K562 (cell line): ENCODE data around the gene HOXB4. TPM values are rescaled to one million over a fixed set of nuclear protein-coding genes. Genes with fewer than 3 reads are reported as not detected.

Experiments
- C11orf30 ChIP-seq: fragments of 450-650 bp; IDR thresholded peaks from 2 replicates; pipeline ENCODE4 v1.6.1; 2016; ENCODE audit warnings: low read depth, mild to moderate bottlenecking
- COPS2 ChIP-seq: fragments of 450-650 bp; conservative IDR thresholded peaks from 2 replicates; pipeline ENCODE4 v1.6.1; 2016; ENCODE audit warnings: mild to moderate bottlenecking, moderate library complexity
- ETV6 ChIP-seq, 3 experiments: fragments of 150-350 bp in 1 of 3; sonication (generic) in 1 of 3; formaldehyde crosslinking in 1 of 3; IDR thresholded peaks; 2 replicates each; pipeline versions ENCODE4 v1.6.1 to v1.8.0; 2014 to 2022; ENCODE audit warnings: borderline replicate concordance in 2 of 3, low read depth in 2 of 3, antibody characterized with exemption in 1 of 3, low read length in 1 of 3, mild to moderate bottlenecking in 1 of 3, missing genetic modification reagents in 1 of 3
- NFE2 ChIP-seq: IDR thresholded peaks from 2 replicates; pipeline ENCODE4 v1.6.1; 2014; ENCODE audit warnings: antibody characterized with exemption, low read depth
- NRF1 ChIP-seq, 2 experiments: fragments of 450-650 bp; IDR thresholded peaks in 1 of 2; conservative IDR thresholded peaks in 1 of 2; 2 replicates each; pipeline ENCODE4 v1.6.1; 2014; ENCODE audit warnings: mild to moderate bottlenecking in 2 of 2
- RCOR1 ChIP-seq, 2 experiments: IDR thresholded peaks; 2 replicates each; pipeline ENCODE4 v1.6.1; 2012; ENCODE audit warnings: low read depth in 2 of 2, low read length in 2 of 2, borderline replicate concordance in 1 of 2, improper control_type of control experiment in 1 of 2
- SRF ChIP-seq, 2 experiments: fragments of 250-450, 450-650 bp in 1 of 2; sonication (Bioruptor Pico) in 1 of 2; sonication (generic) in 1 of 2; formaldehyde crosslinking; IDR thresholded peaks; 2 replicates each; pipeline versions ENCODE4 v1.5.0 to v1.5.1; 2020 to 2022; ENCODE audit warnings: mild to moderate bottlenecking in 1 of 2, missing genetic modification reagents in 1 of 2
- ZNF121 ChIP-seq: sonication (generic); formaldehyde crosslinking; conservative IDR thresholded peaks from 2 replicates; pipeline ENCODE4 v1.8.0; 2022; ENCODE audit warnings: missing genetic modification reagents
- ZNF431 ChIP-seq: sonication (generic); formaldehyde crosslinking; IDR thresholded peaks from 2 replicates; pipeline ENCODE4 v1.8.0; 2022; ENCODE audit warnings: mild to moderate bottlenecking, missing genetic modification reagents
- polyA plus RNA-seq, 8 experiments: library from polyadenylated mRNA; depleted of rRNA in 4 of 8; stranded (reverse) in 5 of 8; unstranded in 3 of 8; fragments of >200 nt; fragmentation: Nextera tagmentation in 2 of 8; fragmentation: Illumina TruSeq in 1 of 8; extraction: Ambion mirVana in 2 of 8; extraction: Trizol in 1 of 8; gene quantifications; 2 replicates each; pipeline versions ENCODE4 v1.2.1 to v1.2.3, GENCODE V29; 2011 to 2014; ENCODE audit warnings: inconsistent platforms in 1 of 8, missing spikeins in 1 of 8
- total RNA-seq, 7 experiments: library from RNA; depleted of rRNA in 6 of 7; stranded (reverse); fragments of >200 nt in 6 of 7; fragmentation: Illumina TruSeq in 2 of 7; extraction: Trizol in 2 of 7; gene quantifications; 2 replicates each; pipeline versions ENCODE4 v1.2.1 to v1.2.3, GENCODE V29; 2011 to 2021; ENCODE audit warnings: low replicate concordance in 1 of 7
- TF ChIP-seq, protein P1 (sequence below): fragments of 200-800 bp; sonication (Bioruptor generic); IDR thresholded peaks from 2 replicates; pipeline ENCODE4 v1.6.1; 2017; ENCODE audit warnings: missing genetic modification characterization, missing compliant biosample characterization
- TF ChIP-seq, protein P2 (sequence below): fragments of 450-650 bp; IDR thresholded peaks from 2 replicates; pipeline ENCODE4 v1.6.1; 2016
- TF ChIP-seq, protein P3 (sequence below), 2 experiments: fragments of 450-650 bp; IDR thresholded peaks; 2 replicates each; pipeline ENCODE4 v1.6.1; 2016
- TF ChIP-seq, protein P4 (sequence below): fragments of 450-650 bp; IDR thresholded peaks from 2 replicates; pipeline ENCODE4 v1.6.1; 2014; ENCODE audit warnings: low read depth, mild to moderate bottlenecking, moderate library complexity, borderline replicate concordance
- TF ChIP-seq, protein P5 (sequence below): fragments of 450-650 bp; IDR thresholded peaks from 2 replicates; pipeline ENCODE4 v1.6.1; 2017; ENCODE audit warnings: antibody characterized with exemption
- TF ChIP-seq, protein P6 (sequence below): IDR thresholded peaks from 2 replicates; pipeline ENCODE4 v1.6.1; 2012; ENCODE audit warnings: low read depth, low read length, improper control_type of control experiment, borderline replicate concordance

Gene HOXB4
- total and polyA plus RNA-seq, 9 of the 15 experiments (the other 6 are each of a cell fraction or from before 2014, with no cell fraction given), result 1.6 to 34.9 (median 14.9) TPM

DNA sequence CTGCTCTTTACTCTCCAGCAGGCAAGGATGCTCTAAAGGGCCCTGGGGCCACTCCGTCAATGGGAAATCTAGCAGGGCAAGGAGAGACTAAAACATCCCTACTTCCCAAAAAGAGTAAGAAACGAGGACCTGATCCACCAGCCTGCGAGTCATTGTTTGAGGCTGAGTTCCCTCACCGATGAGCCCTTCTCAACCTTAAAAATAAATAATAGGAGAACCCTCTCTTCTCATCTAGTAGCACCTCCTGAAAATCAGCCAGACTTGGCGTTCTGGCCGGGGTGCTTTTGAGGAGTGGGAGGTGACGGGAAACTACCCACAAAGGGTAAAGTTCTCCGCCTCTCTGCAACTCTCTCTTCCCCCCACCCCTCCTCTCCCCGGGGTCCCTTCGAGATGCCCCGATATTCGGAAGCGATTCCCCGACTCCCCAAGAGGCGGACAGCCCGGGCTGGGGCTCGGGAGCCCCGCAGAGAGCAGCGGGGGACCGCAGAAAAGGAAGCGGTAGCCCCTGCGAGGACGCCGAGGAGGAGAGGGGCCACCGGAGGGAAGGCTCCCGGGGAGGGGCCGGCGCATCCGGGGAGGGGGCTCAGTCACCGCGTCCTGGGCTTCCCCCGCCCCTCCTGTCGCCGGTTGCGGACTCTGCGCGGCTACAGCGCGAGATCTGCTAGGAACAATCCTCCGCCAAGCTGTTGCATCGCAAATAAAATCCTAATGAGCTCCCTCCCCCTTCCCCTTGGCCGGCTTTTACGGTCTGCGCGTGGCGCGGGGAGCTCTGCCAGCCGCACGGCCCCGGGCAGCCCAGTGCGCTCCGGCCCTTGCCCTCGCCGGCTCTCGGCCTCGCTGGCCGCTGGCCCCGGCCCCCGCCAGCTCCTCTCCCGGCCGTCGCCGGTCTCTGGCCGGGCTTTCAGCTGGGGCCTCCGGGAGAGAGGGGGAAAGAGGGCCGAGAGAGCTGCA is 46.7 kb upstream of the HOXB4 start (continued):
- TF ChIP-seq, protein P1, sequence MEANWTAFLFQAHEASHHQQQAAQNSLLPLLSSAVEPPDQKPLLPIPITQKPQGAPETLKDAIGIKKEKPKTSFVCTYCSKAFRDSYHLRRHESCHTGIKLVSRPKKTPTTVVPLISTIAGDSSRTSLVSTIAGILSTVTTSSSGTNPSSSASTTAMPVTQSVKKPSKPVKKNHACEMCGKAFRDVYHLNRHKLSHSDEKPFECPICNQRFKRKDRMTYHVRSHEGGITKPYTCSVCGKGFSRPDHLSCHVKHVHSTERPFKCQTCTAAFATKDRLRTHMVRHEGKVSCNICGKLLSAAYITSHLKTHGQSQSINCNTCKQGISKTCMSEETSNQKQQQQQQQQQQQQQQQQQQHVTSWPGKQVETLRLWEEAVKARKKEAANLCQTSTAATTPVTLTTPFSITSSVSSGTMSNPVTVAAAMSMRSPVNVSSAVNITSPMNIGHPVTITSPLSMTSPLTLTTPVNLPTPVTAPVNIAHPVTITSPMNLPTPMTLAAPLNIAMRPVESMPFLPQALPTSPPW (CRISPR knock-in tag), result peak; percentile 67
- TF ChIP-seq, protein P2, sequence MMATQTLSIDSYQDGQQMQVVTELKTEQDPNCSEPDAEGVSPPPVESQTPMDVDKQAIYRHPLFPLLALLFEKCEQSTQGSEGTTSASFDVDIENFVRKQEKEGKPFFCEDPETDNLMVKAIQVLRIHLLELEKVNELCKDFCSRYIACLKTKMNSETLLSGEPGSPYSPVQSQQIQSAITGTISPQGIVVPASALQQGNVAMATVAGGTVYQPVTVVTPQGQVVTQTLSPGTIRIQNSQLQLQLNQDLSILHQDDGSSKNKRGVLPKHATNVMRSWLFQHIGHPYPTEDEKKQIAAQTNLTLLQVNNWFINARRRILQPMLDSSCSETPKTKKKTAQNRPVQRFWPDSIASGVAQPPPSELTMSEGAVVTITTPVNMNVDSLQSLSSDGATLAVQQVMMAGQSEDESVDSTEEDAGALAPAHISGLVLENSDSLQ, result no peak
- TF ChIP-seq RCOR1 (IDR thresholded peaks at IDR 0.05; ENCODE audit: borderline replicate concordance in 1 of 2, low read depth in 2 of 2, low read length in 2 of 2), result no peak
- TF ChIP-seq, protein P3, sequence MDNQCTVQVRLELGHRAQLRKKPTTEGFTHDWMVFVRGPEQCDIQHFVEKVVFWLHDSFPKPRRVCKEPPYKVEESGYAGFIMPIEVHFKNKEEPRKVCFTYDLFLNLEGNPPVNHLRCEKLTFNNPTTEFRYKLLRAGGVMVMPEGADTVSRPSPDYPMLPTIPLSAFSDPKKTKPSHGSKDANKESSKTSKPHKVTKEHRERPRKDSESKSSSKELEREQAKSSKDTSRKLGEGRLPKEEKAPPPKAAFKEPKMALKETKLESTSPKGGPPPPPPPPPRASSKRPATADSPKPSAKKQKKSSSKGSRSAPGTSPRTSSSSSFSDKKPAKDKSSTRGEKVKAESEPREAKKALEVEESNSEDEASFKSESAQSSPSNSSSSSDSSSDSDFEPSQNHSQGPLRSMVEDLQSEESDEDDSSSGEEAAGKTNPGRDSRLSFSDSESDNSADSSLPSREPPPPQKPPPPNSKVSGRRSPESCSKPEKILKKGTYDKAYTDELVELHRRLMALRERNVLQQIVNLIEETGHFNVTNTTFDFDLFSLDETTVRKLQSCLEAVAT (IDR thresholded peaks at IDR 0.05), result peak in 1 of 2 experiments; percentile 61; a peak in 1 of 4 replicates
- no peak for TF ChIP-seq NFE2
- TF ChIP-seq ZNF431 (CRISPR knock-in tag), result no peak
- TF ChIP-seq ETV6 (IDR thresholded peaks at IDR 0.05; ENCODE audit: borderline replicate concordance in 1 of 2, low read depth in 2 of 2, low read length in 1 of 2), result no peak
- no peak for TF ChIP-seq ETV6 (CRISPR knock-in tag; IDR thresholded peaks at IDR 0.05; ENCODE audit: borderline replicate concordance)
- TF ChIP-seq ZNF121 (CRISPR knock-in tag), result no peak
- TF ChIP-seq, protein P4, sequence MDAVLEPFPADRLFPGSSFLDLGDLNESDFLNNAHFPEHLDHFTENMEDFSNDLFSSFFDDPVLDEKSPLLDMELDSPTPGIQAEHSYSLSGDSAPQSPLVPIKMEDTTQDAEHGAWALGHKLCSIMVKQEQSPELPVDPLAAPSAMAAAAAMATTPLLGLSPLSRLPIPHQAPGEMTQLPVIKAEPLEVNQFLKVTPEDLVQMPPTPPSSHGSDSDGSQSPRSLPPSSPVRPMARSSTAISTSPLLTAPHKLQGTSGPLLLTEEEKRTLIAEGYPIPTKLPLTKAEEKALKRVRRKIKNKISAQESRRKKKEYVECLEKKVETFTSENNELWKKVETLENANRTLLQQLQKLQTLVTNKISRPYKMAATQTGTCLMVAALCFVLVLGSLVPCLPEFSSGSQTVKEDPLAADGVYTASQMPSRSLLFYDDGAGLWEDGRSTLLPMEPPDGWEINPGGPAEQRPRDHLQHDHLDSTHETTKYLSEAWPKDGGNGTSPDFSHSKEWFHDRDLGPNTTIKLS, result no peak
- TF ChIP-seq COPS2, result no peak
- TF ChIP-seq C11orf30, result no peak
- 0 out of 4 replicates have a peak, but pooled peaks of 1 of the 2 experiments have one; percentile 6 for TF ChIP-seq SRF (CRISPR knock-in tag; IDR thresholded peaks at IDR 0.05)
- TF ChIP-seq, protein P5, sequence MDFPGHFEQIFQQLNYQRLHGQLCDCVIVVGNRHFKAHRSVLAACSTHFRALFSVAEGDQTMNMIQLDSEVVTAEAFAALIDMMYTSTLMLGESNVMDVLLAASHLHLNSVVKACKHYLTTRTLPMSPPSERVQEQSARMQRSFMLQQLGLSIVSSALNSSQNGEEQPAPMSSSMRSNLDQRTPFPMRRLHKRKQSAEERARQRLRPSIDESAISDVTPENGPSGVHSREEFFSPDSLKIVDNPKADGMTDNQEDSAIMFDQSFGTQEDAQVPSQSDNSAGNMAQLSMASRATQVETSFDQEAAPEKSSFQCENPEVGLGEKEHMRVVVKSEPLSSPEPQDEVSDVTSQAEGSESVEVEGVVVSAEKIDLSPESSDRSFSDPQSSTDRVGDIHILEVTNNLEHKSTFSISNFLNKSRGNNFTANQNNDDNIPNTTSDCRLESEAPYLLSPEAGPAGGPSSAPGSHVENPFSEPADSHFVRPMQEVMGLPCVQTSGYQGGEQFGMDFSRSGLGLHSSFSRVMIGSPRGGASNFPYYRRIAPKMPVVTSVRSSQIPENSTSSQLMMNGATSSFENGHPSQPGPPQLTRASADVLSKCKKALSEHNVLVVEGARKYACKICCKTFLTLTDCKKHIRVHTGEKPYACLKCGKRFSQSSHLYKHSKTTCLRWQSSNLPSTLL, result no peak
- TF ChIP-seq NRF1 (conservative IDR thresholded peaks at IDR 0.05 in 1 of 2, IDR thresholded peaks at IDR 0.05 in 1 of 2), result peak; percentile 25 to 30; a peak in 1 of 4 replicates
- TF ChIP-seq, protein P6, sequence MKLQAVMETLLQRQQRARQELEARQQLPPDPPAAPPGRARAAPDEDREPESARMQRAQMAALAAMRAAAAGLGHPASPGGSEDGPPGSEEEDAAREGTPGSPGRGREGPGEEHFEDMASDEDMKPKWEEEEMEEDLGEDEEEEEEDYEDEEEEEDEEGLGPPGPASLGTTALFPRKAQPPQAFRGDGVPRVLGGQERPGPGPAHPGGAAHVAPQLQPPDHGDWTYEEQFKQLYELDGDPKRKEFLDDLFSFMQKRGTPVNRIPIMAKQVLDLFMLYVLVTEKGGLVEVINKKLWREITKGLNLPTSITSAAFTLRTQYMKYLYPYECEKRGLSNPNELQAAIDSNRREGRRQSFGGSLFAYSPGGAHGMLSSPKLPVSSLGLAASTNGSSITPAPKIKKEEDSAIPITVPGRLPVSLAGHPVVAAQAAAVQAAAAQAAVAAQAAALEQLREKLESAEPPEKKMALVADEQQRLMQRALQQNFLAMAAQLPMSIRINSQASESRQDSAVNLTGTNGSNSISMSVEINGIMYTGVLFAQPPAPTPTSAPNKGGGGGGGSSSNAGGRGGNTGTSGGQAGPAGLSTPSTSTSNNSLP, result no peak
